ENCODE results near the gene TPGS1.
A peak's percentile ranks its signal among the peaks of the same experiment; 100 is the strongest.

TPGS1 gene

GRCh38 chr19:504616-505015, 2.7 kb upstream of the TPGS1 start:
- no peaks in the 10 kb centered on the region for H3K9me2 ChIP-seq (replicated peaks; ENCODE audit: control insufficient read depth, low read length)

GRCh38 chr19:506404-507285, 652 bp upstream of the TPGS1 start:
- H3K4me3 ChIP-seq (ENCODE audit: low read length), result peak overlapping the region; percentile 81
- no peaks in the 10 kb centered on the region for H3K27me3 ChIP-seq (ENCODE audit: control insufficient read depth, low read length)
- TF ChIP-seq CTCF (IDR thresholded peaks at IDR 0.05; ENCODE audit: low read depth, low read length, poor library complexity, severe bottlenecking) (peak; percentile 98), EZH2phosphoT487 (IDR thresholded peaks at IDR 0.05; ENCODE audit: borderline replicate concordance, low read length) (no peak)
- peaks cover 2% of the 10 kb centered on the region; the same call in 1 of the 2 replicates for H3F3A ChIP-seq (ENCODE audit: control insufficient read depth, insufficient read depth)
- H4K20me1 ChIP-seq (ENCODE audit: control insufficient read depth, insufficient read depth, low read depth, low read length), result no peaks in the 10 kb centered on the region
- peaks cover 40% of the 10 kb centered on the region for H3K4me1 ChIP-seq (ENCODE audit: control insufficient read depth, low read length)
- peak overlapping the region; percentile 94 for H3K4me2 ChIP-seq (ENCODE audit: low read length)
- H3K27ac ChIP-seq (ENCODE audit: low read depth, low read length), result peak overlapping the region; percentile 82
- peaks cover 6% of the 10 kb centered on the region; the same call in 1 of the 2 replicates for H3K36me3 ChIP-seq (ENCODE audit: control insufficient read depth, low read length)
- H3K9me2 ChIP-seq (replicated peaks; ENCODE audit: control insufficient read depth, low read length), result no peaks in the 10 kb centered on the region
- H3K79me2 ChIP-seq (ENCODE audit: control insufficient read depth, low read length), result peaks cover 20% of the 10 kb centered on the region
- no peaks in the 10 kb centered on the region for H3K9me3 ChIP-seq (ENCODE audit: control insufficient read depth, insufficient read depth, low read length)

More at GRCh38 chr19:504616-505015, 2.7 kb upstream of the TPGS1 start:
- no peaks in the 10 kb centered on the region for H4K20me1 ChIP-seq (ENCODE audit: control insufficient read depth, insufficient read depth, low read depth, low read length)
- H3K4me2 ChIP-seq (ENCODE audit: low read length), result no peak overlapping the region
- H3F3A ChIP-seq (ENCODE audit: control insufficient read depth, insufficient read depth), result no peaks in the 10 kb centered on the region
- no peaks in the 10 kb centered on the region for H3K9me3 ChIP-seq (ENCODE audit: control insufficient read depth, insufficient read depth, low read length)
- H3K4me1 ChIP-seq (ENCODE audit: control insufficient read depth, low read length), result peaks cover 25% of the 10 kb centered on the region
- peaks cover 17% of the 10 kb centered on the region for H3K79me2 ChIP-seq (ENCODE audit: control insufficient read depth, low read length)
- TF ChIP-seq EZH2phosphoT487 (IDR thresholded peaks at IDR 0.05; ENCODE audit: borderline replicate concordance, low read length), result no peak
- TF ChIP-seq CTCF (IDR thresholded peaks at IDR 0.05; ENCODE audit: low read depth, low read length, poor library complexity, severe bottlenecking), result no peak
- H3K27ac ChIP-seq (ENCODE audit: low read depth, low read length), result no peak overlapping the region
- H3K4me3 ChIP-seq (ENCODE audit: low read length), result no peak overlapping the region
- peaks cover 4% of the 10 kb centered on the region; the same call in 1 of the 2 replicates for H3K36me3 ChIP-seq (ENCODE audit: control insufficient read depth, low read length)
- H3K27me3 ChIP-seq (ENCODE audit: control insufficient read depth, low read length), result no peaks in the 10 kb centered on the region

GRCh38 chr19:508204-509150, 1.2 kb downstream of the TPGS1 start:
- Histone ChIP-seq H3K27me3 (ENCODE audit: control insufficient read depth, low read length) (no peaks in the 10 kb centered on the region), H3F3A (ENCODE audit: control insufficient read depth, insufficient read depth) (peaks cover 2% of the 10 kb centered on the region; the same call in 1 of the 2 replicates), H3K4me3 (ENCODE audit: low read length) (peak overlapping the region; percentile 81), H3K9me2 (replicated peaks; ENCODE audit: control insufficient read depth, low read length) (no peaks in the 10 kb centered on the region), H3K79me2 (ENCODE audit: control insufficient read depth, low read length) (peaks cover 20% of the 10 kb centered on the region), H3K4me1 (ENCODE audit: control insufficient read depth, low read length) (peaks cover 33% of the 10 kb centered on the region), H3K27ac (ENCODE audit: low read depth, low read length) (no peak overlapping the region), H3K4me2 (ENCODE audit: low read length) (peak overlapping the region; percentile 94), H3K9me3 (ENCODE audit: control insufficient read depth, insufficient read depth, low read length) (no peaks in the 10 kb centered on the region), H4K20me1 (ENCODE audit: control insufficient read depth, insufficient read depth, low read depth, low read length) (no peaks in the 10 kb centered on the region), H3K36me3 (ENCODE audit: control insufficient read depth, low read length) (peaks cover 6% of the 10 kb centered on the region; the same call in 1 of the 2 replicates)
- TF ChIP-seq EZH2phosphoT487 (IDR thresholded peaks at IDR 0.05; ENCODE audit: borderline replicate concordance, low read length) (no peak), CTCF (IDR thresholded peaks at IDR 0.05; ENCODE audit: low read depth, low read length, poor library complexity, severe bottlenecking) (no peak)
